GM21367 (cell line): ENCODE measurements around the gene SAMHD1.
"Not testable (repeated sequence)": the region's sequence is repeated elsewhere in the genome, so short reads cannot be mapped to it uniquely, and the experiment has no call there.

ENCODE experiments used
- ATAC-seq: cut with Tn5 transposase; IDR thresholded peaks from one replicate; pipeline ENCODE4 v1.9.1; 2021; ENCODE audit not compliant: unreplicated experiment

Gene SAMHD1

GRCh38 chr20:36917943-36918342 lies 33.6 kb downstream of the SAMHD1 start:
- no peak for ATAC-seq

DNA sequence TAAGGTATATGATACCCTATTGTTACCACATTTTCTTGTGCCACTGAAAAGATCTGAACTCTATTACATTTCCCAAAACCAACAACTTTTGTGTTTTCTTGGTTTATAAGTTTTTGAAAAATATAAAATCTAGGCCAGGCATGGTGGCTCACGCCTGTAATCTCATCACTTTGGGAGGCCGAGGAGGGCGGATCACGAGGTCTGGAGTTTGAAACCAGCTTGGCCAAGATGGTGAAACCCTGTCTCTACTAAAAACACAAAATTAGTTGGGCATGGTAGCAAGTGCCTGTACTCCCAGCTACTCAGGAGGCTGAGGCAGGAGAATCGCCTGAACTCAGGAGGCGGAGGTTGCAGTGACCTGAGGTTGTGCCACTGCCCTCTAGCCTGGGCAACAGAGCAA lies 34.3 kb downstream of the SAMHD1 start:
- no peak for ATAC-seq

DNA sequence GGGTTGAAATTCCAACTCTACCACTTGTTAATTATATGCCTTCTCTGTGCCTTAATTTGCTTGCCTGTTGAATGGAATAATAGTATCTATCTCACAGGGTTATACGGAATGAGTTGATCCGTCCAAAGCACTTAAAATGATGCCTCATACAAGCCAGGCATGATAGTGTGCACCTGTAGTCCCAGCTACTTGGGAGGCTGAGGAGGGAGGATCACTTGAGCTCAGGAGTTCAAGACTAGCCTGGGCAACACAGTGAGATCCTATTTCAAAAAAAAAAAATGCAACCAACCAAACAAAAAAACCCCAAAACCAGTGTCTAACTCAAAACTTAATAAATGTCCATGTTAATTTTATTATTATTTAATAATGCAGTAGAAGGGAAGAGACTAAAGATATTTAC lies 35.3 kb downstream of the SAMHD1 start:
- ATAC-seq: no peak

DNA sequence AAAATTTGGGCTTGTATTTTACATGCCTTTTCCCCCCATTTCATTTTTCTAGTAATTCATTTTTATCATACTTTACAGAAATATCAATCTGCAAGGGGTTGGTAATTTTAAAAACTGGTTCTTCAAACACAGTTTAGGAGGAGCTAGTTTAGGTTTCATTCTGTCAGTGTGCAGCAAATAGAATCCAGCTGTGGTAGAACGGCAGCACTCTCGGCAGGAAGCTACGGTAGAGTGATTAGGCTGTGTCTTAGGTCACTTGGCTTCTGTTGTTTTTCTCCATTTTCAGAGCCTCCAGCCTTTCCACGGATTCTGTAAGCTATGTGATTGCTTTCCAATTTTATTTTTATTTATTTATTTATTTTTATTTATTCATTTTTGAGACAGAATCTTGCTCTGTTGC lies 42.9 kb downstream of the SAMHD1 start:
- no peak for ATAC-seq

GRCh38 chr20:36906086-36906485 lies 45.4 kb downstream of the SAMHD1 start:
- not testable (repeated sequence) for ATAC-seq

DNA sequence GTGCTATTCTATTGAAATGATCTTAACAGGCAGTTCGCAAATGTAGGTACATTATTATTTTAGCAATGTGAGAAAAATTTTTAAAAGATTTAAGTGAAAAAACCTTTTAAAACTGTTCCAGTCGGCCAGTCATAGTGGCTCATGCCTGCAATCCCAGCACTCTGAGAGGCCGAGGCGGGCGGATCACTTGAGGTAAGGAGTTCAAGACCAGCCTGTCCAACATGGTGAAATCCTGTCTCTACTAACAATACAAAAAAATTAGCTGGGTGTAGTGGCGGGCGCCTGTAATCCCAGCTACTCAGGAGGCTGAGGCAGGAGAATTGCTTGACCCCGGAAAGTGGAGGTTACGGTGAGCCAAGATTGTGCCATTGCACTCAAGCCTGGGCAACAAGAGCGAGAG lies 45.9 kb downstream of the SAMHD1 start:
- not testable (repeated sequence) for ATAC-seq

DNA sequence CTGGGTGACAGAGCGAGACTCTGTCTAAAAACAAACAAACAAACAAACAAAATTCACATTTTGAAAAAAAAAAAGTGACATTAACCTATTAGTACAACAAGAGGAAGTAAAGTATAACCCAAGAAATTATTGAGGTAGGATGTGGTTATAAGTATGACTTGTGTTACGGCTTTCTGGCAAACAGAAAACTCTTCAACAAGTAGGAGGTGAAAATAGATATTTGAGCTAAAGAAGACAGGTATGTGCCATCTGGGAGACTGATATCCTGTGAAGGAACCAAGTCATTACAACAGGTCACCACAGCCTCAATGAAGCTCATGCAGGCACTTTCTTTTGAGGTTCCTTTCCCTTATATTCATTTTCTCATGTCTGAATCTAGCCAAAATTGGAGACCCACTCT lies 46.8 kb downstream of the SAMHD1 start:
- ATAC-seq: no peak

- no peak for ATAC-seq
Observed at GRCh38 chr20:36895036-36895435, 56.5 kb downstream of the SAMHD1 start.

GRCh38 chr20:36893801-36894200 lies 57.7 kb downstream of the SAMHD1 start:
- ATAC-seq: no peak

DNA sequence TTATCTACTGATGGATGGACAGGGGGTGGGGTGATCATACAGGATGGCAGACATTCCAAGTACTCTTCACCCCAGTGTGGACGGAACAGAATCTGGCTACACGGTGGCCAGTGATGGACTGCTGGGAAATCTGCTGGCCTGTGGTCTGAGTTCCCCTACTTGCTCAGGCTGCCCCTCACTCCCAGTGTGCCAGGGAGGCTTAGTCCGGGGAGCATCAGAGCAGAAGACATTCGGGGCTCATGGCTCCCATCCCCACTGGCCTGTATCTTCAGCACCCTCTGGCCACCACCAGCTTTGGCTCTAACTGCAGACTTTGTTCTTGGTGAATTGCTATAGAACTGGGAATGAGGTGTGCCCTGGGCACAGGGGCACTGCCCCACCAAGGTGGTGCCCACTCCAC lies 60.3 kb downstream of the SAMHD1 start:
- no peak for ATAC-seq

GRCh38 chr20:36890586-36890985 lies 60.9 kb downstream of the SAMHD1 start:
- no peak for ATAC-seq

GRCh38 chr20:36888880-36889516 lies 62.5 kb downstream of the SAMHD1 start:
- ATAC-seq: no peak

- no peak for ATAC-seq
Observed at GRCh38 chr20:36887752-36888090, 63.8 kb downstream of the SAMHD1 start.

DNA sequence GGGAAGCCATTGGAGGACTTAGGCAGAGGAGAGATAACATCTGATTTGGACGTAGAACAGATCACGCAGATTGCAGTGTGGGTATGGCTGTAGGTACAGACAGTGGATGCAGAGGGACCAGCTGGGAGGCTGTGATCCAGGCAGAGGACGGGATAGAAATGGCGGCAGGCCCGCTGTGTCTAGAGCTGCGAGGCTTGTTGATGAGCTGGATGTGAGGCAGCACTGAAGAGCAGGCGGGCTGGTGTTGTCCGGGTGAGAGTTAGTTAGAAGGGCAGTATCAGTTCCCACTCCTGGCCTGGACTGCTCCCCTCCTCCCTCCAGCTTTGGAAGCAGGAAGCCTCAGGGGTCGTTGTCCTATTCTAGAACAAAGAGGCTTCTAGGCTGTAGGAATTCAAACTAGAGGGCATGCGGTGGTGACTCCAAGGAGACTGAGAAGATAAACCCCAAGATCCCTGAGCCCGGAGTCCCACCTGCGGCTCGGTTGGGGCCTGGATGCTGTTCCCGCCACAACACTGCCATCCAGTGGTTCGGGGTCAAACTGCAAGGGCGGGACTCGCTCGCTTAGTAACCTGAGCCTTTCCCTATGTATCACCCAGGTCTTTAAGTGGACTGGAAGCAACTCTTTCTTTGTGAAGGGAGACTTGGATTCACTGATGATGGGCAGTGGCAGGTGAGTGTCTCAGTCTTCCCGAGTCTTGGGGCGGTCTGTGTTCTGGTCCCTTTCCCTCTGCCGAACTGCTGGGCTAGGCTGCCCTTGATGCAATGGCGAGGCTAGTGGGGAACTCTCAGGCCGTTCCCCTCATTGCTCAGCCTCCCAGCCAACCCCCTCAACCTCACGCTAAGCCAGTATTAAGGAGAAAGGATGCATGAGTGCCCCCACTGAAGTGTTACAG lies 64.4 kb downstream of the SAMHD1 start:
- no peak for ATAC-seq

DNA sequence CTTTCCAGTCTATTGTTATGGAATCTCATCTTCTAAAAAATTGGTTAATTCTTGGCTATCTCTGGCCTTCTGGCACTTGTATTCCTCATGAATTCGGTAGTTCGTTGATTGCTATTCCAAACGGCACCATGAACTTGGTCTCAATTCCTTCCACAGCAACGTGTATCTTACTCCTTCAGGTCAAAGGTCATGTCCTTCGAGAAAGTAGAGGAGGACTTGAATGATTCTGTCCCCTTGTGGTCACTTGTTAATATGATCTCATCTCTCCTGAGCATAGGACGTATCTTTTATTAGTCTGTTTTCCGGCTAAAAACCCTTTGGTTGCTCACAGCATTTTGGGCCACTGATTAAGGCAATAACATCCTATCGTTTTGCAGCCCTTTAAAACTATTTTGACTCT lies 66.2 kb downstream of the SAMHD1 start:
- no peak for ATAC-seq

DNA sequence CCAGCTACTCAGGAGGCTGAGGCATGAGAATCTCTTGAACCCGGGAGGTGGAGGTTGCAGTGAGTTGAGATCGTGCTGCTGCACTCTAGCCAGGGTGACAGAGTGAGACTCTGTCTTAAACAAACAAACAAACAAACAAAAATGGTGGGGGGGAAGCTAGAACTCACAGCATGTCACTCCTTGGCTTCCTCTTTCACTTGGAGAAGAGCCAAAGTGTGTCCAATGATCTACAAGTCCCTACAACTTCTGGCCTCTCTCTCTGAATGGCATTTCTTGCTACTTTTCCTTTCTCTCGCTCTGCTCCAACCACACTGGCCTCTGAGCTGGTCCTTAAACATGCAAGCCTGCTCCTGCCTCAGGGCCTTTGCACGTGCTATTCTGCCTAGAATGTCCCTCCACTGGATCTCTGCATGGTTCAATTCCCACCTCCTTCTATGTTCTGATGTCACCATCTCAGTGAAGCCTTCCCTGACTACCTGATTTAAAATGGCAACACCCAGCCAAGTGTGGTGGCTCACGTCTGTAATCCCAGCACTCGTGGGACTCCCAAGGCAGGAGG lies 67.5 kb downstream of the SAMHD1 start:
- ATAC-seq: no peak

- ATAC-seq: no peak
Observed at GRCh38 chr20:36881888-36882287, 69.6 kb downstream of the SAMHD1 start.

DNA sequence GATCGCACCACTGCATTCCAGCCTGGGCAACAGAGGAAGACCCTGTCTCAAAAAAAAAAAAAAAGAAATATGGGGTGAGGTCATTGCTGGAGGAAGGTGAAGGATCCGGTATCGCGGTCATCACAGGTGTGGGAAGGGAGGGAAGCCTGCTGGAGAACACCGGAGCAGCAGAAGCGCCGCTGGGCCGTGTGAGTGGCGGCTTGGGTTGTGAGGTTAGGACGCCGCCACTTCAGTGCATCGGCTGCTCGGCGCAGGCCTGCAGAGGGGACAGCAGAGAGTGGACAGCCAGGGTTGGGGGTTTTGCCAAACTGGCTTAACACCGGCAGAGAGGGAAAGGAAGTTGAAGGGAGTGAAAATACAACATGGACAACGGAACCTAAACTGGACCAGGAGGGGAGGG lies 70.2 kb downstream of the SAMHD1 start:
- ATAC-seq: no peak

GRCh38 chr20:36880741-36881250 lies 70.7 kb downstream of the SAMHD1 start:
- ATAC-seq: no peak

GRCh38 chr20:36878941-36879340 lies 72.6 kb downstream of the SAMHD1 start:
- no peak for ATAC-seq

DNA sequence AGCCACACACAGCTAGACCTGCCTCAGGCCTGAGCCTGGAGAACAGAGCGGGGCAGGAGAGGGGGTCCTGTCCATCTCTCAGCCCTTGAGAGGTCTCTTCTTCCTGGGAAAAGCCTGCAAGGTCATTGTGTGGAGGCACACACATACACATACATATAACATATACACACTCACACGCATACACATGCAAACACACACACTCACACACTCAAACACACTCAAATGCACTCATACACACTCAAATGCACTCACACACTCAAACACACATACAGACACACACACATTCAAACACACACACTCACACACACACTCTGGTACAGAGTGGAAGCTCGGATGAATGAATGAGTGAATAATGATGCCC lies 75.1 kb downstream of the SAMHD1 start:
- no peak for ATAC-seq
